GM20431 (cell line): Measurements from ENCODE around the gene ZDHHC17.

Source experiments
- in situ Hi-C: fragments of 300-500 bp; cut with MseI, MboI; formaldehyde crosslinking; loops from one replicate; pipeline ENCODE4 v1.15.0; 2020; ENCODE audit warnings: low sequenced_read_pairs; ENCODE audit not compliant: unreplicated experiment

Gene ZDHHC17

DNA sequence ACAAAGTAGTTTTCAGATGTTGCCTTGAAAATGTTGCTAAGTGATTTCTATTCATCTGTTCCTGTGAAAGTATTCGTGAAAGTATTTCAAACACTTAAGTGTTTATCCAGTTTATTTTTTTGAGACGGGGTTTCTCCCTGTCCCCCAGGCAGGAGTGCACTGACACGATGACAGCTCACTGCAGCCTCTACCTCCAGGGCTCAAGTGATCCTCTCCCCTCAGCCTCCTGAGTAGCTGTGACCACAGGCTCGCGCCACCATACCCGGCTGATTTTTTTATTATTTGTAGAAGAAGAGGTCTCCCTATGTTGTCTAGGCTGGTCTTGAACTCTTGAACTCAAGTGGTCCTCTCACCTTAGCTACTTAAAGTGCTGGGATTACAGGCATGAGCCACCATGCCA lies 1.7 kb downstream of the ZDHHC17 start:
- in situ Hi-C loops = no loop called here

DNA sequence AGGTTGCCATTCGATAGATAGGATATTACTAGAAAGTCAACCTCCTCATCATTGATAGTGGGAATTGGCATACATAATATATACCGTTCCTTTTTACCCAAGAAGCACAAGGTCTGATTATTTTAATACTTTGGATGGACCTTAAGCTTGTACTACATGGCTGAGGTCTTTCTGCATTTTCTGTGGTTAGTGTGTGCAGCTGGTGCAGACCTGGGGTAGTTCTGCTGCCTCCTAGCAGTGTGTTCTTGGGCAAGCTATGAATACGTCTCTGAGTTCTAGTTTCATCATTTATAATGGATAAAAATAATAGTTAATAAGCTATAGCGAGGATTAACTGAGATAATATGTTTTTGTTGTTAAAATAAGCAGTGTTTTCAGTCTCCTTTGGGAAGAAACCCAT lies 2.2 kb downstream of the ZDHHC17 start:
- in situ Hi-C loops = no loop called here

DNA sequence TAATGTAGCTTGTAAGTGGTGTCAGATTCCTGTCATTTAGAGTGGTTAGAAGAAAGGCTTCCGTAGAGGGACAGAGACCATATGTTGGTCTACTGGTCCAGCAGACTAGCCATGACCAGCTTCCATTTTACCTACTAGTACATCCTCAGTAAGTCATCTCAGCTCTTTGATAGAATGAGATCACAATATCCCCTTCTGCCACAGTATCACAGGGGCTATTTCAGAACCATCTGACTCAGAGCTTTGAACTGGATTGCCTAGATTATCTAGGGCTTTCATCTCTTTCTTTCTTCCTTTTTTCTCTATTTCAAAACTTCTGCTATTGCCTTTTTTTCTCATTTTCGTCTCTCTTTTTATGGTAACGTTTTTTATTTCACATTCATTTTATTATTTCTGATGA lies 4.7 kb downstream of the ZDHHC17 start:
- in situ Hi-C loops = no loop called here

DNA sequence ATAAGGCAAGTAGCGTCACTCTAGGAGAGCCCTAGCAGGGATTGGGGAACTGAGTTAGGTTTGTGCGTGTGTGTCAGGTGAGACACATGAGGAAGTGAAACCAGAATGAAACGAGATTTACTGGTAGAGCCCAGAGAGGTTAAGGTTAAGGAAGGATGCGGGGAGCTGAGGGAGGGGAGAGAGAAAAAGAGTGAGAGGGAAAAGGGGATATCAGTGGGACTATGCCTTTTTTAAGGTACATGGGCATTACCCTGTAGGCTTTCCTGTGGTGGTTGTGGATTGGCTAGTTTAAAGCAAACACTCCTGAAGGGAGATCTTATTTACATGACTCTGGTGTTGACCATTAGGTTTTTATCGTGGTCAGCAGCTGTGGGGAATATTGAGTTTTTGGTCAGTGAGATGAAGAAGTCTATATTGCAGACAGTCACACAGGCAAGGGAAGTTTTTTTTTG lies 13.9 kb downstream of the ZDHHC17 start:
- in situ Hi-C loops = loop anchor here (25.0 kb wide), 1 partner anchor 140 kb away; no protein-coding TSS in a partner anchor

DNA sequence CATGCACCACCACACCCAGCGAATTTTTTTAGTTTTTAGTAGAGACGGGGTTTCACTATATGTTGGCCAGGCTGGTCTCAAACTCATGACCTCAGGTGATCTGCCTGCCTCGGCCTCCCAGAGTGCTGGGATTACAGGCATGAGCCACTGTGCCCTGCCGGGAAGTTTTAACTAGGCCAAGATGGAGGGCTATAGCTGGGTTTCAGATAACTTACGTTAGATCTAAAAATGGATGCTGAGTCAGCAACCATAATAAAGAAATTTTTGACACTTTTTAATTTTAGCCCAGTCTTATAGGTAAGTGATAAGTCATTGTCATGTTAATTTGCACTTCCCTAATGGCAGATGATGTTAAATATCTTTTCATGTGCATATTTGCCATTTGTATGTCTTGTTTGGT lies 14.4 kb downstream of the ZDHHC17 start:
- in situ Hi-C loops = loop anchor here (25.0 kb wide), 1 partner anchor 141 kb away; no protein-coding TSS in a partner anchor

DNA sequence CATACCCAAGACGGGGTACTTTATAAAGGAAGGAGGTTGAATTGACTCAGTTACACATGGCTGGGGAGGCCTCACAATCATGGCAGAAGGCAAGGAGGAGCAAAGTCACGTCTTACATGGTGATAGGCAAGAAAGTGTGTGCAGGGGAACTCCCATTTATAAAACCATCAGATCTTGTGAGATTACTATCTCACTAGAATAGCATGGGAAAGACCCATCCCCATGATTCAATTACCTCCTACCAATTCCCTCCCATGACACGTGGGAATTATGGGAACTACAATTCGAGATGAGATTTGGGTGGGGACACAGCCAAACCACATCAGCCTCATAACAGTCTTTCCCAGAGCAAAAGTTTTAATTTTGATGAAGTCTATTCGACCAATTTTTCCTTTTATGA lies 15.4 kb downstream of the ZDHHC17 start:
- in situ Hi-C loops = loop anchor here (25.0 kb wide), 1 partner anchor 142 kb away; no protein-coding TSS in a partner anchor

DNA sequence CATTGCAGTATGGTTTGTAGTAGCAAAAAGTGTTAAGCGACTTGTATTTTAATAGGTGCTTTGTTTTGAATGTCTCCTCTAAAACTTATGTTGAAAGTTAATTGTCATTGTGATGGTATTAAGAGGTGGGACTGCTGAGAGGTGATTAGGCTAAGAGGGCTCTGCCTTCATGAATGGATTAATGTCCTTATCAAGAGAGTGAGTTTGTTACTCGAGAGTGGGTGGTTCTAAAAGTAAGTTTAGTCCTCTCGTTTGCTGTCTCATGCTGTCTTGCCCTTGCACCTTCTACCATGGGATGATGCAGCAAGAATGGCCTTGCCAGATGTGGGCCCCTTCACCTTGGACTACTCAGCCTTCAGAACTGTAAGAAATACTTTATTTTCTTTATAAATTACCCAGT lies 17.4 kb downstream of the ZDHHC17 start:
- in situ Hi-C loops = loop anchor here (25.0 kb wide), 1 partner anchor 144 kb away; no protein-coding TSS in a partner anchor

DNA sequence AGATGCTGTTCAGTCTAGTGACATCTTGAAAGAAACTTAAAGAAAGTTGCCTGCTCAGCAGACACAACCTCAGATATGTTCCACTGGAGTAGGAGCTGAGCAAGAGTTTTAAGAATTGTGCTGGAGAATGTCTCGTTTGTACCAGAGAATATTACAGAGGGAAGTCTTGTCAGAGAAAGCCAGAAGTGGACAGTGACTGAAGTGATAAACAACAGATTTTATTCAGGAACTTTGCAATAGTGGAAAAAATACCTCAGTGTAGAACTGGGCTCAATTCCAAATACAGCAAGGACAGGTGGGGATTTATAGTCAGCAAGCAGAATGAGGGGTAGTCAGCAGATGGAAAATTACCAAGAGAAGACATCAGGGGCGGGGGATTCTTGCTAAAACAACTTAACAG lies 18.6 kb downstream of the ZDHHC17 start:
- in situ Hi-C loops = loop anchor here (25.0 kb wide), 1 partner anchor 145 kb away; no protein-coding TSS in a partner anchor

DNA sequence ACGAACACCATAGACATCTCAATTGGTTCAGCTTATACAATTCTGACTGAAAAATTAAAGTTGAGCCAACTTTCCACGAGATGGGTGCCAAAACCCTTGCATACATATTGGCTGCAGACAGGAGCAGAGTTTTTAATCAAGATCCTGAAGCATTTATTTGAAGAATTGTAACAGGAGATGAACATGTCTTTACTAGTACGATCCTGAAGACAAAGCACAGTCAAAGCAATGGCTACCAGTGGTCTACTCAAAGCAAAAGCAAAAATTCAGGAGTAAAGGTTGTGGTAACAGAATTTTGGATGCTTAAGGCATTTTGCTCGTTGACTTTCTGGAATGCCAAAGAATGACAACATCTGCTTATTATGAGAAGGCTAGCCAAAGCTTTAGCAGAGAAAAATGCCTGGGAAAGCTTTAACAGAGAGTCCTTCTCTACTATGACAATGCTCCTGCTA lies 20.7 kb downstream of the ZDHHC17 start:
- in situ Hi-C loops = loop anchor here (25.0 kb wide), 1 partner anchor 147 kb away; no protein-coding TSS in a partner anchor

DNA sequence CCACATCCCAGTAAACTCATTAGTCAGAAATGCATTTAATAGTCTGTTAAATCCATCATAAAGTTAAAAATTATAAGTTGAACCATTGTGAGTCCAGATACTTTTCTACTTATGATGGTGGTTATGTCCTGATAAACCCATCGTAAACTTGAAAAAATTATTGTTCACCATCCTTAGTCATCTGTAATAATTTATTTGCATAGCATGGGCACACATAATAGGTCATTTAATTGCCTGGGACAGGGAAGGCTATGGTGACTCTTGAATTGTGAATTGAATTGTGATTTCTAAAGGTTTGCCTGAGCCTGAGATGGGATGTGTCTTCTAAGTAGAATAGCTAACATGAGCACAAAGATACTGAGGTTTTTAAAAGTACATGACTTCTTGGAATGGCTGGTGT lies 21.5 kb downstream of the ZDHHC17 start:
- in situ Hi-C loops = loop anchor here (25.0 kb wide), 1 partner anchor 148 kb away; no protein-coding TSS in a partner anchor

DNA sequence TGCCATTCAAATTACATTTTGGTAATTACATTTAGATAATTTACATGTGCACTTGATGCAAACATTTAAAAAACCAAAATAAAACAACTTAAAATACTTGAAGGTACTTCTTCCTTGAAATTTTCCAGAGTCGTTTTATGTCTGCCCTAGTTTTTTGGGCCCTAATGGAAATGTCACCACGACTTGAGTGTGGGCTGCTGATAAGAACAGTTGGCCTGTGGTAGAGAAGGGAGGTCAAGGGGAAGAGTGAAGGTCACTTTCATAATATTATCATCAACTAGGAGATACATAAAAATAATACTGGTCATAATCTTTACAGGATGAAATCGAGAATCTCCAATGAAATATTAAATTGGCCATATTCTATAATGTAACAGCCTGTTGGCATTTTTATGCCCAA lies 23.1 kb downstream of the ZDHHC17 start:
- in situ Hi-C loops = loop anchor here (25.0 kb wide), 1 partner anchor 150 kb away; no protein-coding TSS in a partner anchor

DNA sequence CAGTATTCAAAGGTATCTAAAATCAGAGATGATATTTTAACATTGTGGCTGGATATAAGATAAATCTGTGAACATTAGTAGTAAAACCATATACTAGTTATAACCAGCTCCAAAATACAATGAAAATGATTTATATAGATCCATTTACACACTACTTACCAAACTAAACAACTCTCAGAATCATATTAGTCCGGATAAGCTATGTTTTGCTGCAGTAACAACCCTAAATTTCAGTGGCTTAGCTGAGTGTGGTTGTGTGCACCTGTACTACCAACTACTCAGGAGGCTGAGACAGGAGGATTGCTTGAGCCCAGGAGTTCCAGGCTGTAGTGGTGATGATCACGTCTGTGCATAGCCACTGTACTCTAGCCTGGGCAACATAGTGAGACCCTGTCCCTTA lies 23.8 kb downstream of the ZDHHC17 start:
- in situ Hi-C loops = loop anchor here (25.0 kb wide), 1 partner anchor 150 kb away; no protein-coding TSS in a partner anchor

DNA sequence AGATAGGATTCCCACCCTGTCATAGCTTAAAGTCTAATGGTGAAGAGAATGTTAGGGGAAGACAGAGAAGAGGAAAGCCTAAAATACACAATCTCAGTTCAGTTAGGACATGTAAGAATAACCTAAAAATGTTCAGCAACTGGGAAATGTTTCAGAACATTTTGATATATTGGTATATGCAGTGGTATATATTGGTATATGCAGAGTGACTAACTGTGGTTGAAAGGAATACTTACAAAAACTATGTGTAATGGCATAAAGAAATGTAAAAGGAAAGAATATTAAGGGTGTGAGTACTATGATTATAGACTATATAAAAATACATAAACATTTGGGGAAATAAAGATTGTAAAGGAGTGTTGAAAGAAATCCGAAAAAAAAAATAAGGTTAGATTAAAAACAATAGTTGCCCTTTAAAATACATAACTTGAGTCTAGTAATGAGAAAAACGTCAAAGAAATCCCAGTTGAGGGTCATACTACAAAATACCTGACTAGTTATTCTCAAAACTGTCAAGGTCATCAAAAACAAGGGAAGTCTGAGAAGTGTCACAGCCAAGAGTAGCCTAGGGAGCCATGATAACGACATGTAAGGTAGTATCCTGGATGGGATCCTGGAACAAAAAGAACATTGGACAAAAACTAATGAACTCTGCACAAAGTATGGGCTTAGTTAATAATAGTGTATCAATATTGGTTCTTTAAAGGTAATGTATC lies 25.6 kb downstream of the ZDHHC17 start:
- in situ Hi-C loops = loop anchor here (25.0 kb wide), 1 partner anchor 152 kb away; no protein-coding TSS in a partner anchor

DNA sequence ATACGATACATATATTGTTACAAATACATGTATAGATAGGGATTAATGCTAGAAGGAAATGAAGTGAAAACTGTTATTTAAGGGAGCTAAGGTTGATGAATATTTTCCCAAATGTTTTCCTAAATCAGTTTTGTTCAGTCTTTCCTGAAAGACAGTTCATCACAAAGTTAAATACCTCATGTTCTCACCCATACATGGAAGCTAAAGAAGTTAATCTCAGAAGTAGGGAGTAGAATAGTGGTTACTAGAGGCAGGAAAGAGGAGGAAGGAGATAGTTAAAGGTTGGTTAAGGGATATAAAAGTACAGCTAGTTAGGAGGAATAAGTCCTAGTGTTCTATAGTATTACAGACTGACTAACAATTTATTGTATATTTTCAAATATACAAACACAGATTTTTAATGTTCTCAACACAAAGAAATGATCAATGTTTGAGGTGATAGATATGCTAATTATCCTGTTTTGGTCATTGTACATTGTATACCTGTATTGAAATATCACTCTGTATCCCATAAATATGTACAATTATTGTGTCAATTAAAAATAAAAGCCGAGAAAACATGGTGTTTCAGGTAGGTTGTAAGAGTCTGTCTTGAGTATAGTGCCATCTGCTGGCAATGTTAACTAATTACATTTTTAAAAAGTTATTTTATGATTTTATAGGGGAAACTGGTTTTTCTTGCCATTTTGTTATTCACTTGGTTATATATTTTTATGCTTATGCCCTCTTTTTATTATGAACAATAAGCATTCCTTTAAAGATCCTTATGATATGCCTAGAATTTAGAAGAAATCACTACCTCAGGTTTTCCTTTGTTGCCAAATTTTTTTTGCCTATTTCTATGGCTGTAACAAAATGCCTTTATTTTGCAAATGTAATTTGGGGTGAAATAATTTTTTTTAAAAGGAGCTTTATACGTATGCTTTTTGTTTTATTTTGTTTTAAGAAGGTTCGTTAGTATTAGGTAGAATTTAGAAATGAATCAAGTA lies 26.9 kb downstream of the ZDHHC17 start:
- in situ Hi-C loops = loop anchor here (25.0 kb wide), 1 partner anchor 154 kb away; no protein-coding TSS in a partner anchor

DNA sequence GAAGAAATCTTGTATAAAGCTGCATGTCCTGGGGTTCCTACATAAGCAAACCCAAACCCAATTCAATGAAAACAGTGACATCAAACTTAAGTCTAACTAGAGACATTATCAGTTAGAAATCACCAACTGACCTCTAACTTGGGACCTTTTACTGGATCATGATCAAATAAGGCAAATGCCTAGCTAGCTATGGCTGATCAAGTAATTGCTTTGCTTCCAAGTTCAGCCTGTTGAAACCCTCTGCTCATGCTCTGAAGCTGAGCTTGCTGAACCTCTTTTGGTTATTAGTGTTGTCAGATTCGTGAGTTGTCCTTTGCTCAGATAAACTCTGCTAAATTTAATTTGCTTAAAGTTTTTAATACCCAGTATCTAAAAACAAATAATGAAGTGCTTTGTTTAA lies 28.9 kb downstream of the ZDHHC17 start:
- in situ Hi-C loops = loop anchor here (25.0 kb wide), 1 partner anchor 156 kb away; no protein-coding TSS in a partner anchor

DNA sequence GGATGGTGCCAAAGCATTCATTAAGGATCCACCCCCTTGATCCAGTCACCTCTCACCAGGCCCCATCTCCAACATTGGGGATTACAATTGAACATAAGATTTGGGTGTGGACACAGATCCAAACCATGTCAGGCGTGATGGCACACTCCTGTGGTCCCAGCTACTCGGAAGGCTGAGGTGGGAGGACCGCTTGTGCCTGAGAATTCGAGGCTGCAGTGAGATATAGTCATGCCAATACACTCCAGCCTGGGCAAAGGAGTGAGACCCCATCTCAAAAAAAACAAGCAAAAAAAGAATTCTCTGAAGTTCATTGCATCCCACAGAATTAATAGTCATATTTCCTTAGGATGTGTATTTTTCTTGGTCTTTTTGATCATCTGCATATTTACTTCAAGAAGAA lies 34.9 kb downstream of the ZDHHC17 start:
- in situ Hi-C loops = loop anchor here (25.0 kb wide), 1 partner anchor 162 kb away; no protein-coding TSS in a partner anchor

DNA sequence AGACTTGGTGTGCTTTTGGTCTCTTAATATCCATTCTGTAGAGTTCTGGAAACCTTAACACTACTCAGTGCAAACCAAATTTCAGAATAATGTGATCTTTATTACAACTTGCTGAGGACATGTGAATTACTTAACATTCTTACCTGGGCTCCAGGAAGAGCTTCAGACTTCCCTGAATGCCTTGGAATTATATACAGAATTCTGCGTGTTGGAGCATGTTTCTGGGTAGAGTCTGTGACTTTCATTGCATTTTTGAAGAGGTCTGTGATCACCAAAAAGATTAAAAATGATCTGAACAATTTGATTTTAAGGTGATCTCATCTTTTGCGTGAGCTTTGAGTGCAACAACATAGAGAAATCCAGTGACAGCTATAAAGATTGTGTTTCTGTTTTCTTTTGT lies 35.4 kb downstream of the ZDHHC17 start:
- in situ Hi-C loops = loop anchor here (25.0 kb wide), 1 partner anchor 162 kb away; no protein-coding TSS in a partner anchor

DNA sequence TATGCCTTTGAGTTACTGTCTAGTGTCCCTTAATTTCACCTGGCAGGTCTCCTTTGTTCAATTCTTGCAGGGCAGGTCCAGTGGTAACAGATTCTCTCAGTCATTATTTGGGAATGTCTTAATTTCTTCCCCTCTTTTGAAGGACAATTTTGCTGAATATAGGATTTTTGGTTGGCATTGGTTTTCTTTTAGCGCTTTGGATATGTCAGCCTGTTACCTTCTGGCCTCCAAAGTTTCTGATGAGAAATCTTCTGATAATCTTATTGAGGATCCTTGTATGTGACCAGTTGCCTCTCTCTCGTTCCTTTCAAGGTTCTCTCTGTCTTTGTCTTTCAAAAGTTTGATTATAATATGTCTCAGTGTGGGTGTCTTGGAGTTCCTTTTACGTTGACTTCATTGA lies 38.1 kb downstream of the ZDHHC17 start:
- in situ Hi-C loops = no loop called here

DNA sequence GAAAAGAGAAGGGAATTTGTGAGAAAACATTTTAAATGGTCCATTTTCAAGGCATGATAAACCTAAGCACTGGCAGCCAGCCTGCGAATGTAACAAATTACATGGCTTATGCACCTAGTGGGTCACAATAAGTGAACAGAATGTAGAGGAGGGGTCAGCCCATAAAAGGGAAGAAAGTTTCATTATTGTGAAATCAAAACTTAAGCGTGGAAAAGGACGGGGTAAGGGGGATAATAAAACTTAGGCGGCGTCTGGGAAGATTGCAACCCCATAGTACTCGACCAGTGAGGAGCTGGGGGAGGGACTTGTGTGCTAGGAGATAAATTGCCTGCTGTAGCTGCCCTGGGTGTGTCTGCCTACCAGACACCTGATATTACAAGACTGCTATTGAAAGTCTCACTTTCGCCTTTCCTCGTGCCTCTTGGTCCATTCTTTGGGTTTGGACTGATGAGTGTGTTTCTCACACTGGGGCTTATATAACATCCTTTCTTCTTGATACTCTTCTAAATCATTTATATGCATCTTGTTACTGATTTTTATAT lies 40.6 kb downstream of the ZDHHC17 start:
- in situ Hi-C loops = no loop called here
